GM12878 (cell line): ENCODE data around the gene NUP214. TPM values are rescaled to one million over a fixed set of nuclear protein-coding genes. Genes with fewer than 3 reads are reported as not detected.

ENCODE experiments used
- ATAC-seq: fragments of 200-7000 bp; cut with Tn5 transposase; 3 replicates; pipeline ENCODE4 v1.9.1; 2020; ENCODE audit warnings: mild to moderate bottlenecking, moderate library complexity
- BruUV-seq: library from RNA; stranded (reverse); fragments of 400-500 nt; replicated peaks from 2 replicates; lab custom pipeline; 2021; lab: Mats Ljungman, UMichigan
- CTCF ChIA-PET: fragments of 300-600 bp; sonication (Branson Sonifier 250); formaldehyde crosslinking; extraction: SDS; loops from one replicate; lab custom pipeline; 2021; ENCODE audit warnings: inconsistent platforms; lab: Yijun Ruan, JAX
- POLR2A ChIA-PET: fragments of 350-600 bp; formaldehyde crosslinking; extraction: SDS; loops from one replicate; lab custom pipeline; 2021; ENCODE audit warnings: inconsistent platforms; lab: Charles Lee
- RAD21 ChIA-PET: fragments of 300-600 bp; sonication (Branson Sonifier 250); formaldehyde crosslinking; loops from one replicate; lab custom pipeline; 2023; ENCODE audit warnings: antibody characterized with exemption; ENCODE audit not compliant: unreplicated experiment; lab: Charles Lee
- SMC1A ChIA-PET: fragments of 300-600 bp; sonication (Branson Sonifier 250); formaldehyde crosslinking; loops from one replicate; lab custom pipeline; 2023; ENCODE audit not compliant: unreplicated experiment, uncharacterized antibody; lab: Charles Lee
- DNase-seq: peaks from one replicate; pipeline ENCODE4 v3.0.0-alpha.2; 2011; ENCODE audit warnings: low read depth, low spot score
- FAIRE-seq: peaks from 3 replicates; lab custom pipeline; 2011; peaks lifted over from hg19 to GRCh38; lab: Jason Lieb, UNC
- H2AFZ ChIP-seq: 2 replicates; pipeline ENCODE4 v1.6.0; 2011; ENCODE audit warnings: low read depth, low read length, control low read depth; ENCODE audit not compliant: control insufficient read depth
- H3K27ac ChIP-seq: 2 replicates; pipeline ENCODE4 v1.5.1; 2011; ENCODE audit warnings: control low read depth; ENCODE audit not compliant: control insufficient read depth, insufficient read depth
- H3K27me3 ChIP-seq, 2 experiments: replicated peaks in 1 of 2; 2 replicates each; pipeline versions ENCODE4 v1.6.0 to v1.6.1; 2011; ENCODE audit warnings: low read length in 1 of 2; ENCODE audit not compliant: control insufficient read depth in 2 of 2, insufficient read depth in 2 of 2
- H3K36me3 ChIP-seq, 2 experiments: 2 replicates each; pipeline ENCODE4 v1.5.1; 2011; ENCODE audit warnings: low read length in 1 of 2; ENCODE audit not compliant: control insufficient read depth in 2 of 2, insufficient read depth in 2 of 2
- H3K4me1 ChIP-seq: 2 replicates; pipeline ENCODE4 v1.6.1; 2011; ENCODE audit warnings: mild to moderate bottlenecking, low read length, moderate library complexity, mixed read lengths; ENCODE audit not compliant: control insufficient read depth, insufficient read depth
- H3K4me2 ChIP-seq: 2 replicates; pipeline ENCODE4 v1.6.0; 2011; ENCODE audit warnings: control low read depth; ENCODE audit not compliant: control insufficient read depth, insufficient read depth
- H3K4me3 ChIP-seq: fragments of 200-600 bp; sonication (generic); 2 replicates; pipeline ENCODE4 v1.5.1; 2016
- H3K79me2 ChIP-seq: 2 replicates; pipeline ENCODE4 v1.6.0; 2011; ENCODE audit warnings: low read length; ENCODE audit not compliant: control insufficient read depth, insufficient read depth
- H3K9ac ChIP-seq: 2 replicates; pipeline ENCODE4 v1.8.0; 2011; ENCODE audit warnings: low read length, control low read depth, mixed read lengths; ENCODE audit not compliant: control insufficient read depth, insufficient read depth
- H3K9me3 ChIP-seq: replicated peaks from 3 replicates; pipeline ENCODE4 v1.5.1; 2011; ENCODE audit warnings: mild to moderate bottlenecking, low read length; ENCODE audit not compliant: control insufficient read depth, insufficient read depth
- H4K20me1 ChIP-seq: 2 replicates; pipeline ENCODE4 v1.6.0; 2011; ENCODE audit not compliant: control insufficient read depth, insufficient read depth
- DPF2 ChIP-seq: fragments of 450-650 bp; IDR thresholded peaks from 2 replicates; pipeline ENCODE4 v1.6.1; 2017; ENCODE audit warnings: mild to moderate bottlenecking
- FOS ChIP-seq: IDR thresholded peaks from 3 replicates; pipeline ENCODE4 v1.6.1; 2011; ENCODE audit warnings: borderline replicate concordance; ENCODE audit not compliant: insufficient read length; ENCODE audit errors: extremely low read depth
- GATAD2B ChIP-seq: fragments of 450-650 bp; conservative IDR thresholded peaks from 2 replicates; pipeline ENCODE4 v1.6.1; 2017; ENCODE audit warnings: low read depth, mild to moderate bottlenecking, moderate library complexity
- NFIC ChIP-seq: IDR thresholded peaks from 2 replicates; pipeline ENCODE4 v1.6.1; 2012; ENCODE audit warnings: low read depth, mild to moderate bottlenecking, inconsistent platforms, low read length, moderate library complexity
- RCOR1 ChIP-seq: conservative IDR thresholded peaks from 2 replicates; pipeline ENCODE4 v1.6.1; 2012; ENCODE audit warnings: low read depth, low read length, improper control_type of control experiment
- STAT3 ChIP-seq: IDR thresholded peaks from 2 replicates; pipeline ENCODE4 v1.6.1; 2011; ENCODE audit warnings: low read depth, low read length, improper control_type of control experiment
- TCF7 ChIP-seq: IDR thresholded peaks from 2 replicates; pipeline ENCODE4 v1.6.1; 2014; ENCODE audit warnings: antibody characterized with exemption, borderline replicate concordance
- WGBS: methylation state at CpG from one replicate; pipeline ENCODE4 v1.1.6; 2016; ENCODE audit warnings: low lambda C conversion rate; ENCODE audit not compliant: insufficient replicate concordance, insufficient coverage; ENCODE audit errors: missing lambda C conversion rate; 5-methylcytosine and 5-hydroxymethylcytosine counted together
- in situ Hi-C: fragments of 300-500 bp; cut with MboI; formaldehyde crosslinking; loops from 9 replicates; pipeline ENCODE4 v1.14.3; 2018; ENCODE audit warnings: mixed read lengths
- intact Hi-C: fragments of 100-400 bp; cut with micrococcal nuclease; formaldehyde crosslinking; loops from one replicate; pipeline ENCODE4 v1.14.2; 2022; ENCODE audit not compliant: unreplicated experiment
- polyA plus RNA-seq, 11 experiments: library from polyadenylated mRNA; depleted of rRNA in 4 of 11; unstranded in 6 of 11; stranded (reverse) in 5 of 11; fragments of >200 nt; fragmentation: Nextera tagmentation in 4 of 11; fragmentation: Illumina TruSeq in 1 of 11; extraction: Ambion mirVana in 4 of 11; extraction: Trizol in 1 of 11; gene quantifications; 1 replicate in 1 of 11; 2 replicates in 10 of 11; pipeline versions ENCODE4 v1.2.1 to v1.2.3, GENCODE V29; 2011 to 2016; ENCODE audit warnings: inconsistent platforms in 2 of 11, missing spikeins in 2 of 11, low read depth in 1 of 11
- total RNA-seq, 4 experiments: library from RNA; depleted of rRNA in 3 of 4; stranded (reverse); fragments of >200 nt in 3 of 4; fragmentation: Illumina TruSeq in 1 of 4; extraction: Trizol in 1 of 4; gene quantifications; 2 replicates each; pipeline versions ENCODE4 v1.2.1 to v1.2.3, GENCODE V29; 2013 to 2021

NUP214 gene
- total and polyA plus RNA-seq, 10 of the 15 experiments (the other 5 are each of a cell fraction or from before 2014, with no cell fraction given), result 11.7 to 53.8 (median 17.6) TPM

- ATAC-seq, result no peak
- Histone ChIP-seq H3K36me3 (peaks cover 21 to 35% of the 10 kb centered on the region in 2 experiments), H2AFZ (no peak overlapping the region), H3K4me2 (no peak overlapping the region), H3K79me2 (no peaks in the 10 kb centered on the region), H3K9me3 (no peaks in the 10 kb centered on the region), H3K27me3 (no peaks in the 10 kb centered on the region), H3K4me3 (no peak overlapping the region), H3K9ac (no peak overlapping the region), H3K27ac (no peak overlapping the region), H4K20me1 (no peaks in the 10 kb centered on the region), H3K4me1 (no peaks in the 10 kb centered on the region)
- BruUV-seq, result no TSS peak
- in situ Hi-C loops, result no loop called here
- intact Hi-C loops, result no loop called here
- 97% methylated on average over 3 of the region's 3 CpGs for WGBS
- ChIA-PET SMC1A (no interaction called here), CTCF (interaction anchor here (0.8 to 1.2 kb wide), 3 partner anchors 19 to 93 kb away, joined by 3 to 7 read pairs (median 4); no protein-coding TSS in a partner anchor), RAD21 (no interaction called here), POLR2A (no interaction called here)
- DNase-seq, result no peak
- TF ChIP-seq DPF2, result no peak
- TF ChIP-seq NFIC, result no peak
- TF ChIP-seq STAT3, result no peak
- TF ChIP-seq TCF7, result no peak
- no peak for TF ChIP-seq RCOR1
- TF ChIP-seq GATAD2B, result no peak
- TF ChIP-seq FOS, result no peak
- FAIRE-seq, result no peak
Measured at GRCh38 chr9:131201856-131202255, 76.5 kb downstream of the NUP214 start.
